ACHN (cell line): ENCODE measurements around the gene HS2ST1.
"Not testable (repeated sequence)": the region's sequence is repeated elsewhere in the genome, so short reads cannot be mapped to it uniquely, and the experiment has no call there.

ENCODE experiments used
- DNase-seq: peaks from one replicate; pipeline ENCODE4 v3.0.0-alpha.2; 2015
- in situ Hi-C: cut with HindIII; loops from 2 replicates; pipeline ENCODE4 v1.10.0; 2017; ENCODE audit warnings: low sequenced_read_pairs, low pct_ligation_motif_present, low pct_unique_long_range_greater_than_20kb

HS2ST1 gene

GRCh38 chr1:86957221-86957620, 42.8 kb downstream of the HS2ST1 start:
- DNase-seq, result no peak
- in situ Hi-C loops, result no loop called here

GRCh38 chr1:86960548-86960947, 46.1 kb downstream of the HS2ST1 start:
- no peak for DNase-seq
- in situ Hi-C loops, result no loop called here

GRCh38 chr1:86963841-86964240, 49.4 kb downstream of the HS2ST1 start:
- DNase-seq, in situ Hi-C loops: not testable (repeated sequence)

- in situ Hi-C loops, result no loop called here
- peak; percentile 36 for DNase-seq
Measured at GRCh38 chr1:86965012-86965826, 50.8 kb downstream of the HS2ST1 start.

GRCh38 chr1:86965827-86966182, 51.4 kb downstream of the HS2ST1 start:
- in situ Hi-C loops, result no loop called here
- no peak for DNase-seq

- no peak for DNase-seq
- in situ Hi-C loops, result no loop called here
Measured at GRCh38 chr1:86970938-86971337, 56.5 kb downstream of the HS2ST1 start.

GRCh38 chr1:86971778-86972177, 57.3 kb downstream of the HS2ST1 start:
- in situ Hi-C loops, result no loop called here
- DNase-seq, result no peak

GRCh38 chr1:86972262-86972661, 57.8 kb downstream of the HS2ST1 start:
- no peak for DNase-seq
- in situ Hi-C loops, result no loop called here

- in situ Hi-C loops, result no loop called here
- no peak for DNase-seq
Measured at GRCh38 chr1:86975993-86976550, 61.6 kb downstream of the HS2ST1 start.

GRCh38 chr1:86976664-86977063, 62.2 kb downstream of the HS2ST1 start:
- no peak for DNase-seq
- in situ Hi-C loops, result no loop called here

- in situ Hi-C loops, result no loop called here
- DNase-seq, result no peak
Measured at GRCh38 chr1:86981482-86982213, 67.2 kb downstream of the HS2ST1 start.

GRCh38 chr1:86983677-86984076, 69.2 kb downstream of the HS2ST1 start:
- in situ Hi-C loops, DNase-seq: not testable (repeated sequence)

GRCh38 chr1:86987446-86987845, 73.0 kb downstream of the HS2ST1 start:
- DNase-seq, result no peak
- in situ Hi-C loops, result no loop called here

GRCh38 chr1:86988835-86989234, 74.4 kb downstream of the HS2ST1 start:
- no peak for DNase-seq
- in situ Hi-C loops, result no loop called here

- in situ Hi-C loops, DNase-seq: not testable (repeated sequence)
Measured at GRCh38 chr1:86989690-86990089, 75.3 kb downstream of the HS2ST1 start.

GRCh38 chr1:86990826-86991225, 76.4 kb downstream of the HS2ST1 start:
- in situ Hi-C loops, result no loop called here
- DNase-seq, result no peak

GRCh38 chr1:86991549-86992186, 77.2 kb downstream of the HS2ST1 start:
- DNase-seq, result no peak
- in situ Hi-C loops, result no loop called here

GRCh38 chr1:86992861-86993260, 78.4 kb downstream of the HS2ST1 start:
- DNase-seq, result no peak
- in situ Hi-C loops, result no loop called here

- no peak for DNase-seq
- in situ Hi-C loops, result no loop called here
Measured at GRCh38 chr1:86993269-86993985, 79.0 kb downstream of the HS2ST1 start.
